H9 (cell line): ENCODE measurements around the gene WDR73. TPM values are rescaled to one million over a fixed set of nuclear protein-coding genes. Genes with fewer than 3 reads are reported as not detected.

Source experiments
- DNase-seq: peaks from one replicate; pipeline ENCODE4 v3.0.0-alpha.2; 2017
- H2AFZ ChIP-seq: one replicate; pipeline ENCODE4 v1.6.1; 2013; ENCODE audit warnings: mild to moderate bottlenecking, low read length, control low read depth, moderate library complexity
- H2AK5ac ChIP-seq: 2 replicates; pipeline ENCODE4 v1.6.1; 2013; ENCODE audit warnings: low read length, control low read depth, mixed read lengths; ENCODE audit not compliant: insufficient read length
- H2BK120ac ChIP-seq: one replicate; pipeline ENCODE4 v1.6.1; 2013; ENCODE audit warnings: low read depth, mild to moderate bottlenecking, low read length, control low read depth, inconsistent platforms; ENCODE audit not compliant: poor library complexity, severe bottlenecking
- H2BK12ac ChIP-seq: 2 replicates; pipeline ENCODE4 v1.6.1; 2013; ENCODE audit warnings: low read length, control low read depth, mixed read lengths, low read depth; ENCODE audit not compliant: insufficient read length
- H2BK15ac ChIP-seq: 2 replicates; pipeline ENCODE4 v1.6.1; 2013; ENCODE audit warnings: low read depth, low read length, control low read depth
- H2BK20ac ChIP-seq: one replicate; pipeline ENCODE4 v1.6.1; 2013; ENCODE audit warnings: low read depth, mild to moderate bottlenecking, low read length, control low read depth, inconsistent platforms; ENCODE audit not compliant: poor library complexity, severe bottlenecking
- H2BK5ac ChIP-seq: 2 replicates; pipeline ENCODE4 v1.6.1; 2013; ENCODE audit warnings: low read length, control low read depth, mixed read lengths; ENCODE audit not compliant: insufficient read length
- H3K14ac ChIP-seq: 2 replicates; pipeline ENCODE4 v1.6.1; 2013; ENCODE audit warnings: low read length, control low read depth; ENCODE audit not compliant: insufficient read depth
- H3K18ac ChIP-seq: 2 replicates; pipeline ENCODE4 v1.6.1; 2013; ENCODE audit warnings: low read depth, mild to moderate bottlenecking, mixed read lengths, low read length, control low read depth; ENCODE audit not compliant: insufficient read length
- H3K23ac ChIP-seq: 2 replicates; pipeline ENCODE4 v1.6.1; 2013; ENCODE audit warnings: low read length, control low read depth, mixed read lengths, low read depth; ENCODE audit not compliant: insufficient read length
- H3K23me2 ChIP-seq: 2 replicates; pipeline ENCODE4 v1.6.1; 2013; ENCODE audit warnings: low read depth, mild to moderate bottlenecking, mixed read lengths, low read length, control low read depth; ENCODE audit not compliant: insufficient read length, poor library complexity, severe bottlenecking
- H3K27ac ChIP-seq: 2 replicates; pipeline ENCODE4 v1.5.1; 2013; ENCODE audit warnings: low read length, control low read depth, mixed read lengths, low read depth; ENCODE audit not compliant: insufficient read length
- H3K27me3 ChIP-seq: 2 replicates; pipeline ENCODE4 v1.6.1; 2013; ENCODE audit warnings: low read length, control low read depth, inconsistent platforms; ENCODE audit not compliant: insufficient read depth
- H3K4ac ChIP-seq: 2 replicates; pipeline ENCODE4 v1.6.1; 2013; ENCODE audit warnings: low read depth, mild to moderate bottlenecking, control low read depth, inconsistent platforms, low read length, moderate library complexity
- H3K4me1 ChIP-seq: 2 replicates; pipeline ENCODE4 v1.6.1; 2013; ENCODE audit warnings: low read length, control low read depth, inconsistent platforms; ENCODE audit not compliant: insufficient read depth
- H3K4me2 ChIP-seq: 2 replicates; pipeline ENCODE4 v1.6.1; 2013; ENCODE audit warnings: low read length, control low read depth, mixed read lengths; ENCODE audit not compliant: insufficient read length, insufficient read depth
- H3K56ac ChIP-seq: 2 replicates; pipeline ENCODE4 v1.6.1; 2013; ENCODE audit warnings: low read depth, mild to moderate bottlenecking, mixed read lengths, low read length, control low read depth; ENCODE audit not compliant: insufficient read length
- H3K79me1 ChIP-seq: 2 replicates; pipeline ENCODE4 v1.6.1; 2013; ENCODE audit warnings: low read depth, mild to moderate bottlenecking, moderate library complexity, low read length, control low read depth, inconsistent platforms; ENCODE audit not compliant: insufficient read depth, poor library complexity, severe bottlenecking
- H3K79me2 ChIP-seq: 2 replicates; pipeline ENCODE4 v1.6.1; 2013; ENCODE audit warnings: low read length, control low read depth, inconsistent platforms; ENCODE audit not compliant: insufficient read depth
- H3K9ac ChIP-seq: 2 replicates; pipeline ENCODE4 v1.6.1; 2013; ENCODE audit warnings: low read length, control low read depth, mixed read lengths; ENCODE audit not compliant: insufficient read length; ENCODE audit errors: extremely low read depth
- H3K9me3 ChIP-seq: one replicate; pipeline ENCODE4 v1.6.1; 2013; ENCODE audit warnings: low read depth, low read length, inconsistent platforms; ENCODE audit not compliant: control insufficient read depth
- H3T11ph ChIP-seq: one replicate; pipeline ENCODE4 v1.6.1; 2013; ENCODE audit warnings: mild to moderate bottlenecking, low read length, control low read depth, inconsistent platforms
- H4K20me1 ChIP-seq: one replicate; pipeline ENCODE4 v1.6.1; 2013; ENCODE audit not compliant: control insufficient read depth, insufficient read length, insufficient read depth
- H4K5ac ChIP-seq: 2 replicates; pipeline ENCODE4 v1.6.1; 2013; ENCODE audit warnings: low read depth, mild to moderate bottlenecking, mixed read lengths, low read length, control low read depth; ENCODE audit not compliant: insufficient read length
- H4K8ac ChIP-seq: replicated peaks from 2 replicates; pipeline ENCODE4 v1.6.1; 2013; ENCODE audit warnings: low read length, control low read depth, mixed read lengths, low read depth; ENCODE audit not compliant: insufficient read length
- H4K91ac ChIP-seq: 2 replicates; pipeline ENCODE4 v1.6.1; 2013; ENCODE audit warnings: low read depth, mild to moderate bottlenecking, moderate library complexity, mixed read lengths, low read length, control low read depth; ENCODE audit not compliant: insufficient read length
- H3K27ac Mint-ChIP-seq, 3 experiments: 2 replicates in 2 of 3; 3 replicates in 1 of 3; pipeline ENCODE4 v1.8.0; 2020 to 2021; ENCODE audit warnings: mixed read lengths in 3 of 3, mild to moderate bottlenecking in 1 of 3, moderate library complexity in 1 of 3
- H3K27me3 Mint-ChIP-seq: 2 replicates; pipeline ENCODE4 v1.8.0; 2021; ENCODE audit warnings: low read depth, mild to moderate bottlenecking, moderate library complexity, mixed read lengths
- H3K36me3 Mint-ChIP-seq, 3 experiments: 2 replicates in 2 of 3; 3 replicates in 1 of 3; pipeline ENCODE4 v1.8.0; 2020 to 2021; ENCODE audit warnings: low read depth in 3 of 3, mixed read lengths in 3 of 3; ENCODE audit not compliant: insufficient read depth in 1 of 3
- H3K4me1 Mint-ChIP-seq, 2 experiments: 2 replicates each; pipeline ENCODE4 v1.8.0; 2020; ENCODE audit warnings: mixed read lengths in 2 of 2
- H3K4me3 Mint-ChIP-seq, 2 experiments: 2 replicates in 1 of 2; 3 replicates in 1 of 2; pipeline ENCODE4 v1.8.0; 2020 to 2021; ENCODE audit warnings: mild to moderate bottlenecking in 2 of 2, mixed read lengths in 2 of 2, moderate library complexity in 1 of 2
- H3K9me3 Mint-ChIP-seq, 2 experiments: 2 replicates in 1 of 2; 3 replicates in 1 of 2; pipeline ENCODE4 v1.8.0; 2020; ENCODE audit warnings: mild to moderate bottlenecking in 2 of 2, mixed read lengths in 2 of 2, moderate library complexity in 1 of 2
- WGBS: extraction: QIAGEN DNeasy Blood & Tissue Kit; methylation state at CpG from one replicate; pipeline ENCODE4 v1.1.7; 2013; ENCODE audit warnings: missing lambda C conversion rate, low lambda C conversion rate, mixed read lengths; ENCODE audit not compliant: insufficient read length; ENCODE audit errors: extremely low coverage; 5-methylcytosine and 5-hydroxymethylcytosine counted together
- total RNA-seq: library from RNA; stranded (reverse); gene quantifications from 2 replicates; pipeline ENCODE4 v1.2.1, GENCODE V29; 2021
- TF ChIP-seq, protein P1 (sequence below): fragments of 200-600 bp; sonication (generic); conservative IDR thresholded peaks from 3 replicates; pipeline ENCODE4 v1.8.0; 2021; ENCODE audit warnings: antibody characterized with exemption, mild to moderate bottlenecking

The WDR73 gene
- total RNA-seq, 1 experiment from 2014 or later = 41.6 TPM

DNA sequence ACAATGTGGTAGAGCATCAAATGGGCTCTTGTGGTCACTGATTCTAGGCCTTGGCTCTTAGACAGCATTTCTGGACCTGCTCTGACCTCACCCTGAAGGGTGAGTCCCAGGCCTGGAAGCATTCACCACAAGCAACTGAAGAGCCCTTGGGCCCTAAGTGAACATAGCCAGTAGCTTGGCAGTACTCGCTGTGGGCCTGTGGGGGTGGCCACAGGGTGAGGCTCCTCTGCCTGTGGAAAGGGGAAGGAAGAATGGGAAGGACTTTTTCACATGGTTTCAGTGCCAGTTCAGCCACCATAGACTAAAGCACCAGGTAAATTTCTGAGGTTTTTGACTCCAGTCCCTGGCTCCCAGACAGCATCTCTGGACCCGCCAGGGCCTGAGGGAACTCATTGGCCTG lies 58.4 kb downstream of the WDR73 start:
- Mint-ChIP-seq H3K4me1 (peaks cover 14 to 18% of the 10 kb centered on the region in 2 experiments), H3K4me3 (no peak overlapping the region), H3K36me3 (peaks cover 0 to 16% (median 15%) of the 10 kb centered on the region in 3 experiments; a peak in 4 of 7 replicates), H3K27me3 (peaks cover 24% of the 10 kb centered on the region), H3K9me3 (peaks cover 12 to 16% of the 10 kb centered on the region in 2 experiments), H3K27ac (no peak overlapping the region)
- no peaks in the 10 kb centered on the region for H3K79me2 ChIP-seq
- no peak overlapping the region for H2BK12ac ChIP-seq
- H2AK5ac ChIP-seq = no peak overlapping the region
- no peak overlapping the region for H3K4me2 ChIP-seq
- H3K27me3 ChIP-seq = no peaks in the 10 kb centered on the region; the same call in 1 of the 2 replicates
- DNase-seq = no peak
- no peak overlapping the region for H2BK20ac ChIP-seq
- H3K79me1 ChIP-seq = no peaks in the 10 kb centered on the region
- H3K4me1 ChIP-seq = no peaks in the 10 kb centered on the region; the same call in 1 of the 2 replicates
- no peak overlapping the region for H3K14ac ChIP-seq
- H2BK15ac ChIP-seq = no peak overlapping the region
- H2AFZ ChIP-seq = no peak overlapping the region
- H2BK120ac ChIP-seq = no peak overlapping the region
- H4K91ac ChIP-seq = no peak overlapping the region
- H3K23me2 ChIP-seq = peaks cover 4% of the 10 kb centered on the region
- no peak overlapping the region for H3K27ac ChIP-seq
- no peak overlapping the region for H3K23ac ChIP-seq
- WGBS = no CpG with 5 or more reads among the region's 2 CpGs
- H3K9ac ChIP-seq = no peak overlapping the region
- no peak overlapping the region for H3K18ac ChIP-seq
- no peak overlapping the region for H2BK5ac ChIP-seq
- H3T11ph ChIP-seq = no peak overlapping the region
- H3K56ac ChIP-seq = no peak overlapping the region
- H3K9me3 ChIP-seq = no peaks in the 10 kb centered on the region
- H4K8ac ChIP-seq = no peak overlapping the region
- no peak overlapping the region for H4K5ac ChIP-seq
- no peak overlapping the region for H3K4ac ChIP-seq
- H4K20me1 ChIP-seq = no peaks in the 10 kb centered on the region
- TF ChIP-seq, protein P1, sequence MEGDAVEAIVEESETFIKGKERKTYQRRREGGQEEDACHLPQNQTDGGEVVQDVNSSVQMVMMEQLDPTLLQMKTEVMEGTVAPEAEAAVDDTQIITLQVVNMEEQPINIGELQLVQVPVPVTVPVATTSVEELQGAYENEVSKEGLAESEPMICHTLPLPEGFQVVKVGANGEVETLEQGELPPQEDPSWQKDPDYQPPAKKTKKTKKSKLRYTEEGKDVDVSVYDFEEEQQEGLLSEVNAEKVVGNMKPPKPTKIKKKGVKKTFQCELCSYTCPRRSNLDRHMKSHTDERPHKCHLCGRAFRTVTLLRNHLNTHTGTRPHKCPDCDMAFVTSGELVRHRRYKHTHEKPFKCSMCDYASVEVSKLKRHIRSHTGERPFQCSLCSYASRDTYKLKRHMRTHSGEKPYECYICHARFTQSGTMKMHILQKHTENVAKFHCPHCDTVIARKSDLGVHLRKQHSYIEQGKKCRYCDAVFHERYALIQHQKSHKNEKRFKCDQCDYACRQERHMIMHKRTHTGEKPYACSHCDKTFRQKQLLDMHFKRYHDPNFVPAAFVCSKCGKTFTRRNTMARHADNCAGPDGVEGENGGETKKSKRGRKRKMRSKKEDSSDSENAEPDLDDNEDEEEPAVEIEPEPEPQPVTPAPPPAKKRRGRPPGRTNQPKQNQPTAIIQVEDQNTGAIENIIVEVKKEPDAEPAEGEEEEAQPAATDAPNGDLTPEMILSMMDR = no peak
